NT2/D1 (cell line): ENCODE data around the gene NDUFS6.

ENCODE experiments used
- SUZ12 ChIP-seq: IDR thresholded peaks from 2 replicates; pipeline ENCODE4 v1.6.1; 2011; ENCODE audit not compliant: insufficient read length, insufficient read depth; ENCODE audit errors: extremely low read depth
- YY1 ChIP-seq: IDR thresholded peaks from 2 replicates; pipeline ENCODE4 v1.6.1; 2011; ENCODE audit not compliant: insufficient read length, insufficient read depth

DNA sequence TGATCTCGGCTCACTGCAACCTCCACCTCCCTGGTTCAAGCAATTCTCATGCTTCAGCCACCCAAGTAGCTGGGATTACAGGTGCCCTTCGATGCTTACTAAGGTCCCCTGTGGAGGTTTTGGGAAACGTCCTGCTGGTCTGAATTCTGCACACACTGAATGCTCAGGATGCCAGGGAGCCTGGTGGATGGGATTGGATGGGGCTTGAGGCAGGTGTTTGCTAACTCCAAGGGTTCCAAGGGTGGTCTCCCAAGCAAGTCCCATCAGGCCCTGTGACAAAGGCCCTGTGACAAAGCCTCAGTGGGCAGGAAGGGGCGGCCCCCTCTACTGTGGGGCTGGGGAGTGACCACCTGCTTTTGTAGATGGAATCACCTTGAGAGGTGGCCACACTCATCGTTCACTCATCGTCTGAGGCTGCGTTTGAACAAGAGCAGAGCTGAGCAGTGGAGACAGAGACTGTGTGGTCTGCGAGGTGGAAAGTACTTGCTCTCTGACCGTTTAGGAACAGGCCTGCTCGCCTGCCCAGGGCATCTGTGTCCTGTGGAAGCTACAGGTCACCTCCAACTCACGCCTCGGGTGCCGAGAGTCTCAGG lies 41.7 kb upstream of the NDUFS6 start:
- TF ChIP-seq YY1 (no peak), SUZ12 (no peak)
